Stimulated activated naive CD8-positive, alpha-beta T cell treated with anti-CD3 and anti-CD28 coated beads, Interleukin-15, Interleukin-2, amounts not matched to agents 100 U/mL and 50 U/mL, for 24 hours (primary cell): Measurements from ENCODE around the gene ATF3.

Experiments
- ATAC-seq: fragments of 150-1000 bp; cut with Tn5 transposase; one replicate; pipeline ENCODE4 v1.10.0; 2021
- DNase-seq: peaks from one replicate; pipeline ENCODE4 v3.0.0; 2021

ATF3 gene

GRCh38 chr1:212587016-212587887 lies 21.3 kb upstream of the ATF3 start:
- ATAC-seq: no peak
- no peak for DNase-seq

- ATAC-seq (no peak), DNase-seq (no peak)
These were observed 20.6 kb upstream of the ATF3 start for GRCh38 chr1:212587888-212588510.

- DNase-seq (no peak), ATAC-seq (no peak)
These were observed 19.1 kb upstream of the ATF3 start for GRCh38 chr1:212589446-212589845.

- ATAC-seq (no peak), DNase-seq (no peak)
These were observed 16.6 kb upstream of the ATF3 start for GRCh38 chr1:212591922-212592321.

GRCh38 chr1:212593821-212594251 lies 14.7 kb upstream of the ATF3 start:
- no peak for ATAC-seq
- DNase-seq: no peak

GRCh38 chr1:212594640-212595039 lies 13.9 kb upstream of the ATF3 start:
- DNase-seq (no peak), ATAC-seq (no peak)

- DNase-seq (no peak), ATAC-seq (no peak)
These were observed 13.3 kb upstream of the ATF3 start for GRCh38 chr1:212595229-212595628.

GRCh38 chr1:212595787-212596714 lies 12.5 kb upstream of the ATF3 start:
- DNase-seq (peak; percentile 43), ATAC-seq (peak; percentile 85)

GRCh38 chr1:212596798-212597197 lies 11.8 kb upstream of the ATF3 start:
- no peak for ATAC-seq

GRCh38 chr1:212597487-212597886 lies 11.1 kb upstream of the ATF3 start:
- no peak for ATAC-seq
- DNase-seq: no peak

More at GRCh38 chr1:212596798-212597197, 11.8 kb upstream of the ATF3 start:
- no peak for DNase-seq

- no peak for ATAC-seq
- DNase-seq: no peak
These were observed 8.3 kb upstream of the ATF3 start for GRCh38 chr1:212600071-212600915.

- peak; percentile 42 for ATAC-seq
- no peak for DNase-seq
These were observed 7.6 kb upstream of the ATF3 start for GRCh38 chr1:212600980-212601379.

- ATAC-seq (peak; percentile 44), DNase-seq (no peak)
These were observed 7.0 kb upstream of the ATF3 start for GRCh38 chr1:212601524-212601923.

GRCh38 chr1:212605441-212606394 lies 2.8 kb upstream of the ATF3 start:
- DNase-seq (no peak), ATAC-seq (no peak)

GRCh38 chr1:212606395-212607205 lies 2.0 kb upstream of the ATF3 start:
- ATAC-seq (no peak), DNase-seq (peak; percentile 45)

GRCh38 chr1:212607206-212607912 lies 1.2 kb upstream of the ATF3 start:
- DNase-seq (peak; percentile 35), ATAC-seq (no peak)

- no peak for ATAC-seq
- no peak for DNase-seq
These were observed 609 bp upstream of the ATF3 start for GRCh38 chr1:212607913-212608391.

- ATAC-seq (no peak), DNase-seq (peak; percentile 66)
These were observed 569 bp downstream of the ATF3 start for GRCh38 chr1:212608959-212609700.
